ENCODE results near the gene ZNF536.

DNA sequence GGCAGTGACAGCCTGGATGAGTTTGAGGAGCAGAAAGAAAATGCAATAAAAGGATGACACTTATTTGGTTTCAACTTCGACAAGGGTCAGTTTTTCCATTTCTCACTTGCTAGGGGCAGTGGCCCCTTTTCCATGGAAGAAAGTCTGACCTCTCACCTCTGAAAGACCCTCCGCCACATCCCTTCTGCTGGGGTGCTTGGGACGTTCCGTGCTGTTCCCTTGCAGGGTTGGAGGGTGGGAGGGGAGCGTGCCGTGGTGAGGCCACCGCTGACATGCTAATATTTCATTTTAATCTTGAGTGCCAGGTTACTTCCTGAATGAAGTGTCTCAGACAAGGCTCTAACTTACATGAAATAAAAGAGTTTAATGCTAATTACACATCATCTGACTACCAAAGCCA, 5.2 kb upstream of the ZNF536 start:
- TF ChIP-seq, protein P1, sequence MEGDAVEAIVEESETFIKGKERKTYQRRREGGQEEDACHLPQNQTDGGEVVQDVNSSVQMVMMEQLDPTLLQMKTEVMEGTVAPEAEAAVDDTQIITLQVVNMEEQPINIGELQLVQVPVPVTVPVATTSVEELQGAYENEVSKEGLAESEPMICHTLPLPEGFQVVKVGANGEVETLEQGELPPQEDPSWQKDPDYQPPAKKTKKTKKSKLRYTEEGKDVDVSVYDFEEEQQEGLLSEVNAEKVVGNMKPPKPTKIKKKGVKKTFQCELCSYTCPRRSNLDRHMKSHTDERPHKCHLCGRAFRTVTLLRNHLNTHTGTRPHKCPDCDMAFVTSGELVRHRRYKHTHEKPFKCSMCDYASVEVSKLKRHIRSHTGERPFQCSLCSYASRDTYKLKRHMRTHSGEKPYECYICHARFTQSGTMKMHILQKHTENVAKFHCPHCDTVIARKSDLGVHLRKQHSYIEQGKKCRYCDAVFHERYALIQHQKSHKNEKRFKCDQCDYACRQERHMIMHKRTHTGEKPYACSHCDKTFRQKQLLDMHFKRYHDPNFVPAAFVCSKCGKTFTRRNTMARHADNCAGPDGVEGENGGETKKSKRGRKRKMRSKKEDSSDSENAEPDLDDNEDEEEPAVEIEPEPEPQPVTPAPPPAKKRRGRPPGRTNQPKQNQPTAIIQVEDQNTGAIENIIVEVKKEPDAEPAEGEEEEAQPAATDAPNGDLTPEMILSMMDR (IDR thresholded peaks at IDR 0.05; ENCODE audit: low read depth, low read length), result no peak
- TF ChIP-seq EZH2phosphoT487 (IDR thresholded peaks at IDR 0.05; ENCODE audit: low read depth), result no peak

Measured in OCI-LY3 (cell line).